ENCODE results near the gene RBP7.

RBP7 gene

DNA sequence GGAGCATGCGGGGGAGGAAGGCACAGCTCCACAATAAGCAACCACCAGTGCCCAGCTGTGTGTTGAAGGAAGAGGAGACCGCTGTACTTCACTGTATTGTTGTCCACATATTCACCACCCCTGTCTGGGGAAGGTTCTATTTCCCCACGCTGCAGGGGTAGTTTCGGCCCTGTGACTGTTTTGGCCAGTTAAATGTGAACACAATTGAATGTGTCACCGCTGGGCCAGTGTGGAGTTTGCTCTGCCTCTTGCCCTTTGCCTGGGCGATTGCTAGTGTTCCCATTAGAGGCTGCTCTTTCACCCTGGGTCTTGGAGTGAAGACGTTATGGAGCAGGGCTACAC lies 68.3 kb downstream of the RBP7 start:
- DNase-seq (ENCODE audit: low read depth in 2 of 2): no peak
